Muscle layer of colon (tissue), 2 donors: Measurements from ENCODE around the gene OPHN1.

Experiments used
- H3K27ac ChIP-seq: one replicate; pipeline ENCODE4 v1.7.0; 2013; ENCODE audit warnings: low read depth, mild to moderate bottlenecking, low read length, moderate library complexity
- H3K27me3 ChIP-seq, 2 donors: one replicate each; pipeline ENCODE4 v1.7.0; 2013; ENCODE audit warnings: low read length in 2 of 2, mild to moderate bottlenecking in 2 of 2; ENCODE audit not compliant: insufficient read depth in 2 of 2, control insufficient read depth in 1 of 2
- H3K36me3 ChIP-seq: one replicate; pipeline ENCODE4 v1.7.0; 2013; ENCODE audit warnings: mild to moderate bottlenecking, low read length; ENCODE audit not compliant: insufficient read depth
- H3K4me1 ChIP-seq: one replicate; pipeline ENCODE4 v1.7.0; 2013; ENCODE audit warnings: mild to moderate bottlenecking, low read length; ENCODE audit not compliant: insufficient read depth
- H3K4me3 ChIP-seq, 2 donors: one replicate each; pipeline ENCODE4 v1.7.0; 2013; ENCODE audit warnings: low read length in 2 of 2, low read depth in 1 of 2, mild to moderate bottlenecking in 1 of 2, moderate library complexity in 1 of 2
- H3K9ac ChIP-seq: one replicate; pipeline ENCODE4 v1.7.0; 2013; ENCODE audit warnings: low read length
- H3K9me3 ChIP-seq: one replicate; pipeline ENCODE4 v1.7.0; 2013; ENCODE audit warnings: mild to moderate bottlenecking, low read length
- donor health status: abdominal sarcoma.
- donor health status: Adenocarcinoma of cecum.

The OPHN1 gene

GRCh38 chrX:68249903-68250302 is 183.4 kb downstream of the OPHN1 start:
- Histone ChIP-seq H3K9ac (no peak overlapping the region), H3K4me3 (no peak overlapping the region), H3K27me3 (no peaks in the 10 kb centered on the region), H3K9me3 (no peaks in the 10 kb centered on the region), H3K4me1 (no peaks in the 10 kb centered on the region), H3K36me3 (no peaks in the 10 kb centered on the region), H3K27ac (no peak overlapping the region)

GRCh38 chrX:68249401-68249831 is 183.9 kb downstream of the OPHN1 start:
- Histone ChIP-seq H3K27me3 (no peaks in the 10 kb centered on the region), H3K27ac (no peak overlapping the region), H3K4me3 (no peak overlapping the region), H3K9me3 (no peaks in the 10 kb centered on the region), H3K9ac (no peak overlapping the region), H3K4me1 (no peaks in the 10 kb centered on the region), H3K36me3 (no peaks in the 10 kb centered on the region)

DNA sequence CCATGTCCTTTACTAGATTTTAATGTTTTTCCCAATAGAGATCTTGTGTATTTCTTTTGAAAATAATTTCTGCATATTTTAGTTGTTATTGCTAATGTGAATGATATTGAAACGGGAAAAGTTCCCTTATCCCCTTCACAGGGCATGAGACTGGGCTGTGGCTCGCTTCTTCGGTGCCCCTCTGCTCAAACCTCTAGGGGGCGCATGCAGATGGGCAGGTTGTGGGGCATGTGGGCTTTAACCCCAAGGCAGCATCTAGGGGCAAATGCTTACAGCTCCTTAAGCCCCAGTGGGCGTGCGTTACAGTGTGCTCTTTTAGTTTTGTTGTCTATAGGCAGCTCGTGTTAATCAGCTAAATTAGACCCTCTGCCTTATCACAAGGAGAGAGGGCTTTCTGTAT is 194.7 kb downstream of the OPHN1 start:
- no peak overlapping the region for H3K9ac ChIP-seq
- H3K27me3 ChIP-seq, result no peaks in the 10 kb centered on the region

DNA sequence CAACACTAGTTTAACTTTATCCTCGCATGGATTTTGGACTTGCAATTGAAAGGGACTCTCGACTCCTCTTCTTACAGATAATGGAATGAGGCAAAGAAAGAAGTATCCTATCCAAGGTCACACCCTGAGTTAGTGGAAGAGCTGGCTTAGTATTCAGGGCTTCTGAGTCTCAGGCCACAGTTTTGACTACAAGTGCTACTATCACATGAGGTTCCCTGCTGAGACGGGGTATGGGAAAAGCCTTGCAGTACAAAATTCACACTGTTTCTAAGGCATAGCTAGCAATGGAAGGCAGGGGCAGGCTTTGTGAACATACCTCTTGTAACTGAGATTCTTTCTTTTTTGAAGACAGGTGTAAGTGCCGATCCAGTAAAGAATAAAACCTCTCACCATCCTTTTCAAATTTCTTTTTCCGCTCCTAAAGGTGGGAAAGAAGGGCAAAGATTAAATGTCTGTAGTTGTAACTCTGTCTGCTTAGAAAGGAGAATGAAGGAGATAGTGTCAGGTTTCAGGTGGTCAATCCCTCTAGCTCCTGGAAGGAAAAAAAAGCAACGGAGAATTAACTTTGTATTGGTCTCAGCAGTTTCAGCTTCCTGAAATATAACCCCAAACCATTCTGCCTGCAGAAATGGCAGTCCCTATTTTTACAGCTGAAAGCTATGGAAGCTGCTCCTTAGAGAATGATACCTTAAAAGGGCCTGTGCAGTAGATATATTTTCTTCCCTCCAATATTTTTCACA is 199.0 kb downstream of the OPHN1 start:
- no peaks in the 10 kb centered on the region for H3K4me1 ChIP-seq
- H3K27ac ChIP-seq, result no peak overlapping the region
- H3K4me3 ChIP-seq, result no peak overlapping the region
- no peaks in the 10 kb centered on the region for H3K27me3 ChIP-seq
- H3K9me3 ChIP-seq, result no peaks in the 10 kb centered on the region
- H3K9ac ChIP-seq, result no peak overlapping the region
- no peaks in the 10 kb centered on the region for H3K36me3 ChIP-seq

More for the DNA sequence above, 194.7 kb downstream of the OPHN1 start:
- no peaks in the 10 kb centered on the region for H3K36me3 ChIP-seq
- no peak overlapping the region for H3K4me3 ChIP-seq
- no peaks in the 10 kb centered on the region for H3K4me1 ChIP-seq
- H3K9me3 ChIP-seq, result no peaks in the 10 kb centered on the region
- H3K27ac ChIP-seq, result no peak overlapping the region

- no peak overlapping the region for H3K9ac ChIP-seq
- no peaks in the 10 kb centered on the region for H3K36me3 ChIP-seq
- no peaks in the 10 kb centered on the region for H3K9me3 ChIP-seq
- no peak overlapping the region for H3K27ac ChIP-seq
- no peak overlapping the region for H3K4me3 ChIP-seq
- H3K4me1 ChIP-seq, result no peaks in the 10 kb centered on the region
- H3K27me3 ChIP-seq, result no peaks in the 10 kb centered on the region
Measured at GRCh38 chrX:68232206-68232605, 201.1 kb downstream of the OPHN1 start.

DNA sequence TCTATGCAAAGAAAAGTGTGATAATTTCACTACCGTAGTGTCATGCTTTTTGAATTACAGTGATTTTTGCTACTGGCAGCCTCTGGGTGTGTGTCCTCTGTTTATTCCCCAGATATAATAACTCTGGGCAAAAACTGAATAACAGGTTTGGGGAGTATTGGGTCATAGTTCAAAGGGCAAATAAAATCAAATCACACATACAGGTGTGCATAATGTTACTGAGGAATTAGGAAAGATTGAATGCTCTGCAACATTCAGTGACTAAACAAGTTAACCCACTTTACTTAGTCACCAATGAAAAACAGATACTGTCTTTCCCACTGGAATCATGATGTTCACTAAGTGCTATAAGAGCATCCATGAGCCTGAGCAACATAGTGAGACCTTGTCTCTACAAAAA is 224.3 kb downstream of the OPHN1 start:
- H3K4me1 ChIP-seq, result no peaks in the 10 kb centered on the region
- no peak overlapping the region for H3K4me3 ChIP-seq
- H3K36me3 ChIP-seq, result no peaks in the 10 kb centered on the region
- no peak overlapping the region for H3K27ac ChIP-seq
- H3K27me3 ChIP-seq, result peaks cover 0 to under 1% of the 10 kb centered on the region in 2 donors
- H3K9ac ChIP-seq, result no peak overlapping the region
- no peaks in the 10 kb centered on the region for H3K9me3 ChIP-seq

GRCh38 chrX:68204521-68205038 is 228.7 kb downstream of the OPHN1 start:
- H3K27me3 ChIP-seq, result no peaks in the 10 kb centered on the region
- no peak overlapping the region for H3K27ac ChIP-seq
- no peak overlapping the region for H3K9ac ChIP-seq
- H3K4me3 ChIP-seq, result no peak overlapping the region
- H3K4me1 ChIP-seq, result no peaks in the 10 kb centered on the region
- no peaks in the 10 kb centered on the region for H3K36me3 ChIP-seq
- no peaks in the 10 kb centered on the region for H3K9me3 ChIP-seq

DNA sequence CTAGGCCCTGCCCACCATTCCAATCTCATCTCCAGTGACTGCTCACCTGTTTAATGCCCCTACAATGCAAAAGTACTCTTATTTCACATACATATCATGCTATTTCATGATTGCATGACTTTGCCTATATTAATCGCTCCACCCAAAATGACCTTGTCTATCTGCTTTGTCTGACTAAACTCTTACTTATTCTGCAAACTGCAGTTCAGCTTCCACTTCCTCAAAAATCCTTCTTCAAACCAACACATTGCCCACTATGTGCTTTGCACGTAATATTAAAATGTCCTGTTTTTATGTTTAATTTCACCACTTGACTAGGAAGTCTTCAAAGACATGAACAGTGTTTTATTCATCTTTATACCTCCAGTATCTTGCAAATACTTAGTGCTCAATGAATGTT is 229.6 kb downstream of the OPHN1 start:
- H3K36me3 ChIP-seq, result no peaks in the 10 kb centered on the region

GRCh38 chrX:68203211-68203610 is 230.1 kb downstream of the OPHN1 start:
- no peaks in the 10 kb centered on the region for H3K4me1 ChIP-seq
- H3K27me3 ChIP-seq, result no peaks in the 10 kb centered on the region
- H3K4me3 ChIP-seq, result no peak overlapping the region
- no peak overlapping the region for H3K9ac ChIP-seq
- H3K9me3 ChIP-seq, result no peaks in the 10 kb centered on the region
- H3K27ac ChIP-seq, result no peak overlapping the region
- no peaks in the 10 kb centered on the region for H3K36me3 ChIP-seq

More for the DNA sequence above, 229.6 kb downstream of the OPHN1 start:
- Histone ChIP-seq H3K4me3 (no peak overlapping the region), H3K9me3 (no peaks in the 10 kb centered on the region), H3K27ac (no peak overlapping the region), H3K9ac (no peak overlapping the region), H3K27me3 (no peaks in the 10 kb centered on the region), H3K4me1 (no peaks in the 10 kb centered on the region)

DNA sequence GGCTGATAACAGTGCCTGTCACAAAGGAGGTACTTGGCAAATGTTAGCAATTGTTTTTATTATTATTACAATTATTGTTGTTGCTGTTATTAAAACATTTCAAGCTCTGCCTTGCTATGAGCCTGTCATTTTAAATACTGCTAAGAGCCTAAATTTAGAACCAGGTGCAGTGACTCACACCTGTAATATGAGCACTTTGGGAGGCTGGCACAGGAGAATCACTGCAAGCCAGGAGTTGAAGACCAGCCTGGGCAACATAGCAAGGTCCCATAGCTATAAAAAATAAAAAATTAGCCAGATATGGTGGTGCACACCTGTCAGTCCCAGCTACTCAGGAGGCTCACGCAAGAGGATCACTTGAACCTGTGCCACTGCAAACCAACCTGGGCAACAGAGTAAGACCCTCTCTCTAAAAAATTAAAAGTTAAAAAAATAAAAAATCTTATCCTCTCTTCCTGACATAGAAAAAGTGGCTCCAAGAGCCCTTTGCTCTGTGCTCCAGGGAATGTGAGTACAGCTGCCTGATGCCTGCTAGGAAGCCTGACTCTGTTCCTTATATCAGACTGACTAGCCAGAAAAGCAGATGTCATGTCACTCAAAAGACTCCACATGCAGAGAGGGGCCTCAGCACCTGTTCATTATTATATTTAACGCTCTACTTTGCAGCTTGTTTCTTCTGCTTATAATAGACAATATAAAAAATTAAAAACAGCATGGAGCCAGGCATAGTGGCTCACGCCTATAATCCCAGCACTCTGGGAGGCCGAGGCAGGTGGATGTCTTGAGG is 234.0 kb downstream of the OPHN1 start:
- H3K27ac ChIP-seq, result no peak overlapping the region
- H3K27me3 ChIP-seq, result no peaks in the 10 kb centered on the region
- no peak overlapping the region for H3K4me3 ChIP-seq
- H3K4me1 ChIP-seq, result no peaks in the 10 kb centered on the region
- no peak overlapping the region for H3K9ac ChIP-seq
- no peaks in the 10 kb centered on the region for H3K36me3 ChIP-seq
- H3K9me3 ChIP-seq, result no peaks in the 10 kb centered on the region

GRCh38 chrX:68196939-68197791 is 236.1 kb downstream of the OPHN1 start:
- no peak overlapping the region for H3K27ac ChIP-seq
- H3K4me3 ChIP-seq, result no peak overlapping the region
- H3K9me3 ChIP-seq, result no peaks in the 10 kb centered on the region
- peaks cover 6% of the 10 kb centered on the region for H3K36me3 ChIP-seq
- no peaks in the 10 kb centered on the region for H3K4me1 ChIP-seq
- no peak overlapping the region for H3K9ac ChIP-seq
- H3K27me3 ChIP-seq, result no peaks in the 10 kb centered on the region
